HG03460 (cell line): ENCODE results near the gene PROSER2.

Experiments used
- ATAC-seq: cut with Tn5 transposase; IDR thresholded peaks from one replicate; pipeline ENCODE4 v1.9.1; 2021; ENCODE audit not compliant: unreplicated experiment

The PROSER2 gene

GRCh38 chr10:11804336-11804735, 18.8 kb upstream of the PROSER2 start:
- no peak for ATAC-seq

DNA sequence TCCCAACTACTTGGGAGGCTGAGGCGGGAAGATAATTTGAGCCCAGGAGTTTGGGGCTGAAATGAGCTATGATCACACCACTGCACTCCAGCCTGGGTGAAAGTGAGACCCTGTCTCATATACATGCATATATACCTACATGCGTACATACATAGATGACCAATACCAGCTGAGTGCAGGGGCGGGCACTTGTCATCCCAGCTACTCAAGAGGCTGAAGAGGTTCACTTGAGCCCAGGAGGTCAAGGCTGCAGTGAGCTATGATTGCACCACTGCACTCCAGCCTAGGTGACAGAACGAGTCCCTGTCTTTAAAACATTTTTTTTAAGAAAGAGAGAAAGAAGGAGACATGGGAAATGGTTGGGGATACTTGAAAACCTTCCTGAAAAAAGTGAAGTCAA, 17.4 kb upstream of the PROSER2 start:
- ATAC-seq, result no peak

DNA sequence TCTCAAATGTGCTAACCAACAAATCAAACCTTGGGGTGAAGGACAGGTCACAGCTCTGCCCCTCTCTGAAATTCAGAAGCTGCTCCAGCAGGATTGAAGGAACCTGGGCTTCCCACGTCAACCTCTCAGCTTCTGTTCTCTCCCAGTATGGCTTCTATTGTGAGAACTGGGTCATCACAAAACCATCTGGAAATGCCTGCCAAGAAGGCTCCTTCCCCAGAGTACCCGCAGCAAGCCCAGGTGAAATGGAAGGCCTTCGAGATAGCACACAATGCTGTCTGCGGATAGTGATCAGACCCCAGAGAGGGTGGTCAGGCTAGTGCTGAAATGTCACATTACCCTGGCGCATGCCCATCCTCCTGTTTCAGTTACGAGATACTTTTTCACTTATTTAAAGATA, 16.4 kb upstream of the PROSER2 start:
- ATAC-seq, result no peak

GRCh38 chr10:11808808-11809207, 14.3 kb upstream of the PROSER2 start:
- ATAC-seq, result no peak

DNA sequence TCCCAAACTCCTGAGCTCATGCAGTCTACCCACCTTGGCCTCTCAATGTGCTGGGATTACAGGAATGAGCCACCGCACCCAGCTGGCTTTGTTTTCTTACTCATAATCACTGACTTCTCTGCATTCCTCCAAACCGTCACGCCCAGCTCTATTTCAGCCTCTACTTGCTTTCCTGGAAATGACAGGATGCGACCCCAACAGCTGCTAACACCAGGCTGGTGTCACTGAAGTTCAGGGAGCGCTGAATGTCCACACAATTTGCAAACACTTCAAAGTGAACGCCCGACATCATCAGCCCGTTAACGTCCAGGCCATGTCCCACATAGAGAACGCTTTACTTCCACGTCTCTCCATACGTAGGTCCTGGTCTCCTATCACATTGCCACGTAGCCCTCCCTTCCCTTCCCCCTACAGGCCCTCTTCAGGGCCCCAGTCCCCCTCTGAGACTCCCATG, 12.8 kb upstream of the PROSER2 start:
- no peak for ATAC-seq

DNA sequence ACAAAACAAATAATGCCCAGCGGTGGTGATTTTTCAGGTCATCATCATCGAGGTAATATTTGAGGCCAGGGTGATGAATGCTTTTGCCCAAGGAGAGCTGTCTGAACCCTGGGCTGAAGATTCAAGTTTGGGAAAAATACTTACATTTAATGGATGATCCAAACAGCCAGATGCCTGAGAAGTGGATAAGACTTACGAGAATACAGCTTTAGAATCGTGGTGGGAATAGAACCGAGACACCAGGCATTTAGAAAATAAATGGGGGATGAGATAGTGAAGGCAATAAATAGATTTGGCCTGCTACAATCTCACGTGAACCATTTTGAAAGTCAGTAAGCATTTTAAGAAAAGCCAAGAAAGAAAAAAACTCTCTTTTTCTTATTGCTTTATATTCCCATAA, 12.2 kb upstream of the PROSER2 start:
- ATAC-seq, result no peak

- no peak for ATAC-seq
Observed at GRCh38 chr10:11813177-11813576, 10.0 kb upstream of the PROSER2 start.

DNA sequence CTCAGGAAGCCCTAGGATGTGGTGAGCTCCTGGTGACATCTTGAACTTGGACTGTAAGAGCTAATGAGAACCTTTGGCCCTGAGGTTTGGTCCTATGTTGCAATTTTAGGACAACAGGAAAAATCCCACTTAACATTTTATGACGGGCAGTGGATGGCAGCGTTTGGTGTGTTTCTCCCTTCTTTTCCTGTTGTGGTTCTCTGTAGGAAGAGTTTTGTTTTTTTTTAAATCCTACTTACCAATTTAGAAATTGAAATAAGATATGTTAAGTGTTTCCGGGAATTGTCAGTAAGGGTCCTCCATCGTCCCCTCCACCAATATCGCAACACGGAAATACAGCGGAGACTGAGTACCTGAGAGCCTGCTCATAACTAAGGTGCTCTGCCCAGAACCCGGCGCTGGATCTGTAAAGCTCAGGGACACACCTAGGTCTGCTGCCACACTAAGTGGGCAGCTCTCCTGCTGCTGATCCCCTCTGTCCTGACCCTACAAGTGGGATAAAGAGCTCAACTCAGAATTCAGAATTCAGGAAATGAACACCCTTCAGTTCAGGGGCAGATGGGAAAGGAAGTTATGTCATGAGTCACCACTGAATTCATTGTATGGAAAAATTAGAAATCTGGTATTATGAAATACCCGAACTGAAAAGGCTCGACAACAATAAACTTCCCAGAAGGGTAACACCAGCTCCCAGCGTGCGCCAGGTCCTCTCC, 9.1 kb upstream of the PROSER2 start:
- no peak for ATAC-seq

DNA sequence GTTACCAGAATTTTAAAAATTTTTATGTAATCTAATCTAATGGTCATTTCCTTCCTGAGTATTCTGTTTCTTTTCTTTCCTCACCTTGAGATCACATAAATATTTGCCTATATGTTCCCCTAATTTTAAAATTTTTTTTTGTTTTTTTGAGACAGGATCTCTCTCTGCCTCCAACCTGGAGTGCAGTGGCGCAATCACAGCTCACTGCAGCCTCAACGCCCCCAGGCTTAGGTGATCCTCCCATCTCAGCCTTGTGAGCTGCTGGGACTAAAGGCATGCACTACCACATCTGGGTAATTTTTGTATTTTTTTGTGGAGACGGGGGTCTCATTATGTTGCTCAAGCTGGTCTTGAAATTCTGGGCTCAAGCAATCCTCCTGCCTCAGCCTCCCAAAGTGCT, 4.1 kb upstream of the PROSER2 start:
- ATAC-seq, result no peak

DNA sequence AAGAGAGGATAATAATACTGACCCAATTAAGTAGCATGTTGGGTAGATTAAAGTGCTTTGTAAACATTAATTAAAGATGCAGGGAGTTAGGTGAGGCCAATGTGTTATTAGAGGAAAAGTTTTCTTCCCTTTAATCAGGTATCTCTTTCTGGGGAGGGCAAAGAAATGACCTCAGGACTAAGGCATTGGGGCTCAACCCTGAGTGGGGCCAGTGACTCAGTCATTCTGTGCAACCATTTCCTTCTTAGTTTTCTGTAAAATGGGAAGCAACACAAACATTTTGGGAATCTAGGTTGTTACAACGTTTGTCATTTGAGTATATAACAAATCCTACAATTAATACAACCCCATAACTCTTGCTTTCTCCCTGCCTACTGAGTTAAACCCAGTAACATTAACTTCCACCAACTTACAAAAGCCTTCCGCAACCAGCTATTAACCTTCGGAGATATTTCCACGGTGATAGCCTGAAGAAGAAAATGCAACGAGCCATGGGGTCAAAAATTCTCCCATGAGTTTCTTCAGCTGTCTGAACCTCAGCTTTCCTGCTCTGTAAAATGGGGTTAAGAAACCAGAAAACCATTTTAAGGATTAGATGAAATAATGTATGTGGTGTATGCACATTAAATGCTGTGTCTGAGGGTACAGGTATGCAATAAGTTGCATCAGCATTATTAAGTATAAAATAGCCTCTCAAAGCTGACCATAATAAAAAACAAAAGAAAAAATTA, 965 bp upstream of the PROSER2 start:
- no peak for ATAC-seq

DNA sequence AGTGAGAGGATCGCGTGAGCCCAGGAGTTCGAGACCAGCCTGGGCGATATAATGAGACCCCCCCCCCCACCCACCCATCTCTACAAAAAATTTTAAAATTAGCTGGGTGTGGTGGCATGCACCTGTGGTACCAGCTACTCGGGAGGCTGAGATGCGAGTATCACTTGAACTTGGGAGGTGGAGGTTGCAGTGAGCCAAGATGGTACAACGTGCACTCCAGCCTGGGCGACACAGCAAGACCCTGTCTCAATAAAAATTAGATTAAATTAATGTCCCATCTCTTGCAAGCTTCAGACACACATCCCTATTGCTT, 391 bp upstream of the PROSER2 start:
- ATAC-seq, result no peak

- ATAC-seq, result no peak
Observed at GRCh38 chr10:11823989-11824346, 812 bp downstream of the PROSER2 start.

DNA sequence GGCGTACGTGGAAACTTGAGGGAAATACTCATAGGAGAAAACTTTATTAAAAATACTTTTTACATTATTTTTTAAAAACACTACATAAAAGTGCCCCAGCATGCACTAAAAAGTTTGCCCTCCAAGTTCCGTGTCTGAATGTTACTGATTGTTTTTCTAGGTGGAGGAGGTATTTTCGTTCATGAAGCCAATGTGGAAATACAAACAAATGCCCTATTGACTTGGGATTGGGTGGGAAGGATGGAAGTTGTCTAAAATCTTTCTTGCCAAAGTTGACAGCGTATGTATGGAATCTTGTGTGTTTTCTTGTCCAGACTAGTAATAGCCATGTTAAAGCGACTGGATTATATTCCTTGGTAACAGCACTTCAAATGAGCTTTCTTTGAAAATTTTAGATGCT, 1.2 kb downstream of the PROSER2 start:
- no peak for ATAC-seq

- ATAC-seq, result no peak
Observed at GRCh38 chr10:11824825-11825224, 1.7 kb downstream of the PROSER2 start.

DNA sequence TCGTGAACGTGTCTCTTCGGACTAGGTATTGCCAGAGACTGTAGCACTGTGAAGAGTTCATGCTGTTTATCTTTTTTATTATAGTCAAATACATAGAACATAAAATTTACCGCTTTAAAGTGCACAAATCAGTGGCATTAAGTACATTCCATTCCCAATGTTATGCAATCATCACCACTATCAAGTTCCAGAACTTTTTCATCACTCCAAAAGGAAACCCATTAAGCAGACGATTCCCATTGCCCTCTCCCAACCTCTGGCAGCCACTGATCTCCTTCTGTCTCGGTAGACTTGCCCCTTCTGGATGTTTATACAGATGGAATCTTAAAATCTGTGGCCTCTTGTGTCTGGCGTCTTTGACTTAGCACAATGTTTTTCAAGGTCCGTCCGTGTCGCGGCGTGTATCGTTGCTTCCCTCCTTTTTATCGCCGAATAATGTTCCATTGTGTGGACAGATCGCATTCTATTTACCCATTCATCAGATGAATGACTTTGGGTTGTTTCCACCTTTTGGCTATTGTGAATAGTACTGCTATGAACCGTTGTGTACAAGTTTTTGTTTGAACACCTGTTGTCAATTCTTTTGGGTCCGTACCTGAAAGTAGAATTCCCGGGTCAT, 2.7 kb downstream of the PROSER2 start:
- no peak for ATAC-seq

GRCh38 chr10:11827006-11827405, 3.9 kb downstream of the PROSER2 start:
- ATAC-seq, result no peak

DNA sequence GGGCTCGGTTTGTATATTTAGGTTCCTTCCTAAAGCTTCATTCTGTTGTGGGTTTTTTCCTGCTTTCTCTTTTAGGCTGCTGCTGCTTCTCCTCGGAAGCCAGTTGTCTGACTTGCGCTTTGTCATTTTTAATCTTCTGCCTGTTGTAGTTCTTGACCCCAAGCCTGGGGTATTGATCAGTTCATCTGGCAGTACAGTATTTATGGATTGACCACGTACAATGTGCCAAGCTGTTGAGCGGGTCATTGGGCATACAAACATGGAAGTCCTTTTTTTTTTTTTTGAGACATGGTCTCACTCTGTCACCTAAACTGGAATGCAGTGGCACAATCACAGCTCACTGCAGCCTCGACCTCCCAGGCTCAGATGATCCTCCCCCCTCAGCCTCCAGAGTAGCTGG, 4.3 kb downstream of the PROSER2 start:
- ATAC-seq, result no peak

GRCh38 chr10:11828682-11829284, 5.6 kb downstream of the PROSER2 start:
- no peak for ATAC-seq

- no peak for ATAC-seq
Observed at GRCh38 chr10:11830836-11831519, 7.8 kb downstream of the PROSER2 start.

GRCh38 chr10:11831520-11831951, 8.4 kb downstream of the PROSER2 start:
- no peak for ATAC-seq

GRCh38 chr10:11832042-11832441, 8.9 kb downstream of the PROSER2 start:
- no peak for ATAC-seq
